Choroid plexus epithelial cell (primary cell): ENCODE results near the gene HTT.

Source experiments
- DNase-seq: peaks from one replicate; pipeline ENCODE4 v3.0.0-alpha.2; 2010; ENCODE audit warnings: low read depth
- H3K4me3 ChIP-seq: 2 replicates; pipeline ENCODE4 v1.5.1; 2011; ENCODE audit warnings: low read depth, mild to moderate bottlenecking, control low read depth, low read length, moderate library complexity
- TF ChIP-seq, protein P1 (sequence below): conservative IDR thresholded peaks from 2 replicates; pipeline ENCODE4 v1.5.1; 2011; ENCODE audit warnings: low read depth, mild to moderate bottlenecking, control low read depth, inconsistent platforms, low read length, moderate library complexity

HTT gene

DNA sequence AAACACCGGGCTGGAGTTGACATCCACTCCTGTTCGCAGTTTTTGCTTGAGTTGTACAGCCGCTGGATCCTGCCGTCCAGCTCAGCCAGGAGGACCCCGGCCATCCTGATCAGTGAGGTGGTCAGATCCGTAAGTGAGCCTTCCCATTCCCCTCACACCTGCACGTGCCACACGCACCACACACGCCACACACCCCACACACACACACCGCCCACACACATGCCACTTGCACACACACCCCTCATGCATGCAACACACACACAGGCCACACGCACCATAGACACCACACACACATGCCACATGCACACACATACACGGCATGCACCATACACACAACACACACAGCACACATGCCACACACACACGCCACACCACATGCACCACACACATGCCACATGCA lies 154.4 kb downstream of the HTT start:
- no peak for DNase-seq
- H3K4me3 ChIP-seq: no peak overlapping the region
- TF ChIP-seq, protein P1, sequence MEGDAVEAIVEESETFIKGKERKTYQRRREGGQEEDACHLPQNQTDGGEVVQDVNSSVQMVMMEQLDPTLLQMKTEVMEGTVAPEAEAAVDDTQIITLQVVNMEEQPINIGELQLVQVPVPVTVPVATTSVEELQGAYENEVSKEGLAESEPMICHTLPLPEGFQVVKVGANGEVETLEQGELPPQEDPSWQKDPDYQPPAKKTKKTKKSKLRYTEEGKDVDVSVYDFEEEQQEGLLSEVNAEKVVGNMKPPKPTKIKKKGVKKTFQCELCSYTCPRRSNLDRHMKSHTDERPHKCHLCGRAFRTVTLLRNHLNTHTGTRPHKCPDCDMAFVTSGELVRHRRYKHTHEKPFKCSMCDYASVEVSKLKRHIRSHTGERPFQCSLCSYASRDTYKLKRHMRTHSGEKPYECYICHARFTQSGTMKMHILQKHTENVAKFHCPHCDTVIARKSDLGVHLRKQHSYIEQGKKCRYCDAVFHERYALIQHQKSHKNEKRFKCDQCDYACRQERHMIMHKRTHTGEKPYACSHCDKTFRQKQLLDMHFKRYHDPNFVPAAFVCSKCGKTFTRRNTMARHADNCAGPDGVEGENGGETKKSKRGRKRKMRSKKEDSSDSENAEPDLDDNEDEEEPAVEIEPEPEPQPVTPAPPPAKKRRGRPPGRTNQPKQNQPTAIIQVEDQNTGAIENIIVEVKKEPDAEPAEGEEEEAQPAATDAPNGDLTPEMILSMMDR: no peak

DNA sequence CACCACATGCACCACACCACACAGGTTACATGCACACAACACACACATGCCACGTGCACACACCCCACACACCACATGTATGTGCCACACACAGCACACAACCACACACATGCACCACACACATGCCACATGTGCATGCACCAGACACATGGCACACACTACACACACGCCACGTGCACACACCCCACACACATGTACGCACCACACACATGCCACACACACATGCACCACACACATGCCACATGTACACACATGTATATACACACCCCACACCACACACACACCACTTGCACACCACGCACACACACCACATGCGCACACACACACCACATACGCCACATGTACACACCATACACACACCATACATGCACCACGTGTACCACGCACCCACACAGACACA lies 154.8 kb downstream of the HTT start:
- TF ChIP-seq, protein P1: no peak
- no peak for DNase-seq
- no peak overlapping the region for H3K4me3 ChIP-seq

DNA sequence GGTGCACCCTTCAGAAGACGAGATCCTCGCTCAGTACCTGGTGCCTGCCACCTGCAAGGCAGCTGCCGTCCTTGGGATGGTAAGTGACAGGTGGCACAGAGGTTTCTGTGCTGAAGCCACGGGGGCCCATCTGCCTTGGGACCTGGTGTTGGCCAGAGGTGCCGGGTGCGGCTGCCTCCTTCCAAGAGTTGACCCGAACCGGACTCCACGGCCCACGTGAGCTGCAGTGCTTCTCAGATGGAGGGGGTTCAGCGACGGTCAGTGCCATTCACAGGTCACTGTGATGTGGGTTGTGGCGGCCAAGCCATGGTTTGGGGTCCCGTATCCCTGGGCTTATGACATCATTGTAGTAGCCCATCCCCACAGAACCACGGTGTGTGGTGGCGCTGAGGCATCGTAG lies 155.5 kb downstream of the HTT start:
- no peak for DNase-seq
- TF ChIP-seq, protein P1: no peak
- no peak overlapping the region for H3K4me3 ChIP-seq

DNA sequence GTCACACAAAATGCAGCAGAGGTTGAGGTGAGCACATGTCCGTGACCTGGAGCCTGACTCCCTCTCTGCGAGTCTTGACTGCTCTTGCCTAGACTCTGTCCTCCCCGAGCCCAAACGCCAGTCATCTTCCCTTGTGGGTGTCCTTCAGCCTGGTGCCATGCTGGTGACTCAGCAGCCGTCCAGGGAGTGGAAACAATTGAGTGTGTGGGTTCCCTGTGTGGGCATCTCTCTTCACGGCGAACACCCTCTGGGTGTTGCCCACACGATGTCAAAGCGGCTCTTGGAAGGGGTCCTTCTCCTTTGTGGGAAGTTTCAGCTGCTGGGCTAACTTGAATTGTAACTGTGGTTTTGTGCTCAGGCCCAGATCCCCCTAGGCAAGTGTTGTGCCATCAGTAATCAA lies 157.0 kb downstream of the HTT start:
- TF ChIP-seq, protein P1: no peak
- DNase-seq: no peak
- no peak overlapping the region for H3K4me3 ChIP-seq

DNA sequence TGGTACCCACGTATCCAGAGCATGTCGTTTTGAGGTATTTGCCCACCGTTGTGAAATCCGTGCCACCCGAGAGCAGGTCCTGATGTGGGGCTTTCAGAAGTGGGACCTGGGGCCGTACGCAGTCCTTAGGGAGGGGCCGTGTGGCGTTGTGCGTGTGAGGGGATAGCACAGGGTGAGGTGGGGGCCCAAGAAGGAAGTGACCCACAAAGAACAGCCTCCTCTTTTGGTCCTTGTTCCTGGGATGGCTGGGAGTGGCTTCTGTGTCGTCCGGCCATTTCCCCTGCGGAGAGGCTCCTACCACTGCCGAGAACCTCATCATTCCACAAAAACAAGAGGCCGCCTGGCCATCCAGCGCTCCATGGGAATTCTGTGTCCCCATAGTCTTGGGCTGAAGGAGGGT lies 157.5 kb downstream of the HTT start:
- no peak overlapping the region for H3K4me3 ChIP-seq
- no peak for DNase-seq
- TF ChIP-seq, protein P1: no peak

DNA sequence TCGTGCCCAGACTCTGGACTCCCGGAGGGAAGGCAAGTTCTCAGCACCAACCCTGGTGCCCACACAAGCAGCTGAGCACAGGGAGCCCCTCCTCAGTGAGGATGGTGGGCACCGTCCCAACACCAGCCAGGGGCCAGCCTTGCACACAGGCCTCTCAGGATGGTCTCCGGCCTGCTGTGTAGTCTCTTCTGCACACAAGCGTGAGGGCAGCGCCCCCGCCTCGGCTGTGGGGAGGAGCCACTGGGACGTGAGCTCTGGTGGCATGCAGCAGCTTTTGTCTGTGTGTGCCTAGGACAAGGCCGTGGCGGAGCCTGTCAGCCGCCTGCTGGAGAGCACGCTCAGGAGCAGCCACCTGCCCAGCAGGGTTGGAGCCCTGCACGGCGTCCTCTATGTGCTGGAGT lies 158.4 kb downstream of the HTT start:
- DNase-seq: no peak
- TF ChIP-seq, protein P1: no peak
- no peak overlapping the region for H3K4me3 ChIP-seq

DNA sequence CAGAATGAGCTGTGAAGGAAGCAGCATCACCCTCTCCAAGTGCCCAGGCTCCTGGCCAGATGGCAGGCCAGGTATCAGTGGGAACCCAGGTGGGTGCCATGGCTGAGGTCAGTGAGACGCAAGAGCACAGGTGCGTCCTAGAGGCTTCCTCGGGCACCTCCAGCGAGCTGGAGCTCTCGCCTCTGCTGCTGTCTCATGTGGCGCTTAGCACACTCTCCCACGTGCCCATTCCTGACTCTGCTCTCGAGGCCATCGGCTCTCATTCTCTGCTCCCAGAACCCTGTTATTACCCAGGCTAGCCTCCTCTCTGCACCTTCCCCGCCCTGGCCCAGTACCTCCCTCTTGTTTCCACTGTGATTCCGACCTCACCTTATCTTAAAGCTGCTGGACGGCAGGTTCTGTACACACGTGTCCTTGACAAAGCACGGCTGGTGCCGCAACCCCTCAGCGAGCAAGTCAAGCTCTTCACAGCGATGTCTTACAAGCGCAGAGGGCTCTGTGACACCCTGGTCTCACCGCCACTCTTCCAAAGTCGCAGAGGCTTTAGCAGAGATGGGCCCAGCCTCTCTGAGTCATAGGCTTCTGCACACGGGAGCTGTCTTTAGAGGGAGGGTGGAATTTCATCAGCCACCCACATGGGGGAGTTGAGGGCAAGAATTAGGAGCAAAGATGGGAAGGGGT lies 159.1 kb downstream of the HTT start:
- H3K4me3 ChIP-seq: no peak overlapping the region
- DNase-seq: peak; percentile 39

More for the DNA sequence above, 159.1 kb downstream of the HTT start:
- TF ChIP-seq, protein P1: peak; percentile 24
